ENCODE results near the gene BTBD1. TPM values are rescaled to one million over a fixed set of nuclear protein-coding genes. Genes with fewer than 3 reads are reported as not detected.

Gene BTBD1
- total RNA-seq, 1 experiment from 2014 or later: 36.1 TPM

DNA sequence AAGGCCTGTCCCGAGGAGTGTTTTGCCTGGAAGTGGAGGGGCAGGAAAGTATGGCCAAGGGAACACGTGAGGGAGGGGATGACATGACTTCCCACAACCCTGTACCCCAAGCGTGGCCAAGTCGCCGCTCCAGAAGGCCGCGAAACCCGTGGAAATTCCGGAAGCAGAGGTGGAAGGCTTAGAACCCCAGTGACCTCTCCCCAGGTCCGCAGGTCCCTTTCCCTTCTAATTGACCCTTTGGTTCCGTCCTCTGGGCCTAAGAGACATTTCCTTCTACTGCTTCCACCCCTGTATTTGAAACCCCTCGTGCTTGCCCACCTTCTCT, 548 bp upstream of the BTBD1 start:
- peak overlapping the region; percentile 81 for H3K4me3 ChIP-seq (ENCODE audit: low read depth, low read length)
- no peak overlapping the region for H3K27ac Mint-ChIP-seq (ENCODE audit: unreplicated experiment)
- H3K36me3 Mint-ChIP-seq (ENCODE audit: insufficient read depth, unreplicated experiment): peaks cover 15% of the 10 kb centered on the region
- H3K9me3 ChIP-seq: no peaks in the 10 kb centered on the region
- no peak for DNase-seq
- intact Hi-C loops (cut with micrococcal nuclease; ENCODE audit: unreplicated experiment): loop anchor here (5.0 kb wide), 1 partner anchor 55 kb away; the partner anchor contains the start of gene C15orf40
- H3K36me3 ChIP-seq (ENCODE audit: control insufficient read depth, insufficient read depth, low read length): no peaks in the 10 kb centered on the region; the same call in 1 of the 2 replicates
- BruUV-seq (replicated peaks): no TSS peak
- no peaks in the 10 kb centered on the region for H3K27me3 ChIP-seq (replicated peaks; ENCODE audit: control insufficient read depth, insufficient read depth, low read length)
- ChIA-PET CTCF (interaction anchor here (1.0 kb wide), 3 partner anchors 55 to 130 kb away, joined by 3 read pairs; no protein-coding TSS in a partner anchor), POLR2A (interaction anchor here (0.5 to 1.4 kb wide), 5 partner anchors 56 to 861 kb away, joined by 3 to 5 read pairs (median 3); partner anchors contain the start of gene C15orf40)
- H3K4me3 Mint-ChIP-seq (ENCODE audit: unreplicated experiment): peak overlapping the region; percentile 75
- H3K4me1 Mint-ChIP-seq (ENCODE audit: low read depth, unreplicated experiment): peaks cover 10% of the 10 kb centered on the region
- no peak for TF ChIP-seq CTCF (IDR thresholded peaks at IDR 0.05; ENCODE audit: insufficient read depth in 1 of 2, low read depth in 1 of 2, low read length in 1 of 2, severe bottlenecking in 1 of 2, unreplicated experiment in 1 of 2)
- H3K9me3 Mint-ChIP-seq (ENCODE audit: unreplicated experiment): peaks cover 8% of the 10 kb centered on the region
- no peaks in the 10 kb centered on the region for H3K27me3 Mint-ChIP-seq (ENCODE audit: insufficient read depth, unreplicated experiment)
- H3K4me1 ChIP-seq: peaks cover 28% of the 10 kb centered on the region

DNA sequence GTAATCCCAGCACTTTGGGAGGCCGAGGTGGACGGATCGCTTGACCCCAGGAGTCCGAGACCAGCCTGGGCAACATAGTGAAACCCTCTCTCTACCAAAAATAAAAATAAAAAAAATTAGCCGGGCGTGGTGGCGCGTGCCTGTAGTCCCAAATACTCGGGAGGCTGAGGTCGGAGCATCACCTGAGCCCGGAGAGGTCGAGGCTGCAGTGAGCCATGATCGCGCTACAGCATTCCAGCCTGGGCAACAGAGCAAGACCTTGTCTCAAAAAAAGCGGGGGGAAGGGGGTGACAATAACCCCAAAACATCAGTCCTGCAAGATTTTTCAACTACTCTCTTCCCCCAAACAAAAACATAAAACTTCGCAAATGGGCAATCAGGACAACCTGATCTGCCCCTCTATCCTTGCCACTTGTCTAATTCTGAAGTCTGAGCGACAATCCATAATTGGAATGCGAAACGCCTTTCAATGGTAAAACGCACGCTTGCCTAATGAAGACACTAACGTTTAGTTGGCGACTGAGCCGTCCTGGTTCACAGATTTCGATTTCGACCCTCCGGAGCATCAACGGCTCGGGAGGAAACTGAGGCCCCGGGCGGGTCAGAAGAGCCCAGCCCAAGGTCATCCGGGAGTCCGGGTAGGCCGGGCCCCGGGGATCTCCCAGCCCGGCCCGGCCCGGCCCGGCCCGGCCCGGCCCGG, 868 bp downstream of the BTBD1 start:
- intact Hi-C loops (cut with micrococcal nuclease; ENCODE audit: unreplicated experiment): loop anchor here (5.0 kb wide), 1 partner anchor 54 kb away; the partner anchor contains the start of gene C15orf40
- Histone ChIP-seq H3K27me3 (replicated peaks; ENCODE audit: control insufficient read depth, insufficient read depth, low read length) (no peaks in the 10 kb centered on the region), H3K4me1 (peaks cover 39% of the 10 kb centered on the region), H3K36me3 (ENCODE audit: control insufficient read depth, insufficient read depth, low read length) (no peaks in the 10 kb centered on the region; the same call in 1 of the 2 replicates), H3K4me3 (ENCODE audit: low read depth, low read length) (peak overlapping the region; percentile 81), H3K9me3 (no peaks in the 10 kb centered on the region)
- Mint-ChIP-seq H3K27ac (ENCODE audit: unreplicated experiment) (peak overlapping the region; percentile 55), H3K9me3 (ENCODE audit: unreplicated experiment) (no peaks in the 10 kb centered on the region), H3K36me3 (ENCODE audit: insufficient read depth, unreplicated experiment) (peaks cover 15% of the 10 kb centered on the region), H3K4me1 (ENCODE audit: low read depth, unreplicated experiment) (peaks cover 10% of the 10 kb centered on the region), H3K27me3 (ENCODE audit: insufficient read depth, unreplicated experiment) (no peaks in the 10 kb centered on the region), H3K4me3 (ENCODE audit: unreplicated experiment) (peak overlapping the region; percentile 75)
- TF ChIP-seq CTCF (IDR thresholded peaks at IDR 0.05; ENCODE audit: insufficient read depth in 1 of 2, low read depth in 1 of 2, low read length in 1 of 2, severe bottlenecking in 1 of 2, unreplicated experiment in 1 of 2): no peak
- DNase-seq: peak in 1 of 2 experiments; percentile 9
- ChIA-PET POLR2A (interaction anchor here (0.6 to 1.4 kb wide), 3 partner anchors 9 to 316 kb away, joined by 3 to 12 read pairs (median 4); no protein-coding TSS in a partner anchor), CTCF (interaction anchor here (0.6 kb wide), 2 partner anchors 12 to 54 kb away, joined by 3 to 6 read pairs; partner anchors contain the start of gene C15orf40)
- BruUV-seq (replicated peaks): no TSS peak

GRCh38 chr15:83065431-83065830, 1.6 kb downstream of the BTBD1 start:
- H3K9me3 Mint-ChIP-seq (ENCODE audit: unreplicated experiment): no peaks in the 10 kb centered on the region
- peak overlapping the region; percentile 81 for H3K4me3 ChIP-seq (ENCODE audit: low read depth, low read length)
- no peaks in the 10 kb centered on the region for H3K27me3 Mint-ChIP-seq (ENCODE audit: insufficient read depth, unreplicated experiment)
- H3K36me3 Mint-ChIP-seq (ENCODE audit: insufficient read depth, unreplicated experiment): peaks cover 15% of the 10 kb centered on the region
- CTCF ChIA-PET: interaction anchor here (0.6 kb wide), 1 partner anchor 54 kb away, joined by 3 read pairs; the partner anchor contains the start of gene C15orf40
- H3K36me3 ChIP-seq (ENCODE audit: control insufficient read depth, insufficient read depth, low read length): no peaks in the 10 kb centered on the region; the same call in 1 of the 2 replicates
- peaks cover 39% of the 10 kb centered on the region for H3K4me1 ChIP-seq
- DNase-seq: no peak
- no peaks in the 10 kb centered on the region for H3K9me3 ChIP-seq
- peak overlapping the region; percentile 21 for H3K27ac Mint-ChIP-seq (ENCODE audit: unreplicated experiment)
- TF ChIP-seq CTCF (IDR thresholded peaks at IDR 0.05; ENCODE audit: insufficient read depth in 1 of 2, low read depth in 1 of 2, low read length in 1 of 2, severe bottlenecking in 1 of 2, unreplicated experiment in 1 of 2): no peak
- BruUV-seq (replicated peaks): no TSS peak
- intact Hi-C loops (cut with micrococcal nuclease; ENCODE audit: unreplicated experiment): loop anchor here (5.0 kb wide), 1 partner anchor 53 kb away; the partner anchor contains the start of gene C15orf40
- H3K4me1 Mint-ChIP-seq (ENCODE audit: low read depth, unreplicated experiment): peaks cover 10% of the 10 kb centered on the region
- peak overlapping the region; percentile 75 for H3K4me3 Mint-ChIP-seq (ENCODE audit: unreplicated experiment)
- POLR2A ChIA-PET: no interaction called here
- H3K27me3 ChIP-seq (replicated peaks; ENCODE audit: control insufficient read depth, insufficient read depth, low read length): no peaks in the 10 kb centered on the region

Measured in Caco-2 (cell line).